CD4-positive, CD25-positive, alpha-beta regulatory T cell (primary cell): ENCODE data around the gene OXSR1. TPM values are rescaled to one million over a fixed set of nuclear protein-coding genes. Genes with fewer than 3 reads are reported as not detected.

Experiments used
- ATAC-seq, 2 donors: fragments of 150-1000 bp; cut with Tn5 transposase; one replicate each; pipeline ENCODE4 v1.10.0; 2021; ENCODE audit warnings: low read depth in 2 of 2, moderate number of reproducible peaks in 2 of 2, moderate library complexity in 1 of 2
- DNase-seq, 3 donors: peaks; one replicate each; pipeline versions ENCODE4 v3.0.0 to v3.0.0-alpha.2; 2012 to 2022; ENCODE audit warnings: mixed read lengths in 1 of 3
- H3K27ac ChIP-seq: one replicate; pipeline ENCODE4 v1.7.0; 2013; ENCODE audit warnings: mild to moderate bottlenecking, low read length; ENCODE audit not compliant: insufficient read depth, poor library complexity, severe bottlenecking
- H3K27me3 ChIP-seq: one replicate; pipeline ENCODE4 v1.7.0; 2013; ENCODE audit warnings: low read length; ENCODE audit not compliant: control insufficient read depth, insufficient read depth
- H3K36me3 ChIP-seq: one replicate; pipeline ENCODE4 v1.7.0; 2013; ENCODE audit warnings: mild to moderate bottlenecking, low read length, moderate library complexity; ENCODE audit not compliant: control insufficient read depth, insufficient read depth
- H3K4me1 ChIP-seq: 2 replicates; pipeline ENCODE4 v1.7.0; 2013; ENCODE audit warnings: mild to moderate bottlenecking, low read length; ENCODE audit not compliant: insufficient read depth, control insufficient read depth, poor library complexity, severe bottlenecking
- H3K4me3 ChIP-seq: one replicate; pipeline ENCODE4 v1.7.0; 2013; ENCODE audit warnings: low read depth, mild to moderate bottlenecking, low read length, moderate library complexity
- H3K9me3 ChIP-seq, 2 experiments: 1 replicate in 1 of 2; 2 replicates in 1 of 2; pipeline ENCODE4 v1.7.0; 2013; ENCODE audit warnings: low read length in 2 of 2, mild to moderate bottlenecking in 1 of 2, moderate library complexity in 1 of 2; ENCODE audit not compliant: control insufficient read depth in 2 of 2
- H3K27ac Mint-ChIP-seq, 3 donors: one replicate each; pipeline ENCODE4 v1.8.0; 2020 to 2022; ENCODE audit warnings: mild to moderate bottlenecking in 3 of 3, mixed read lengths in 3 of 3, moderate library complexity in 2 of 3
- H3K27me3 Mint-ChIP-seq: one replicate; pipeline ENCODE4 v1.8.0; 2022; ENCODE audit warnings: mild to moderate bottlenecking, mixed read lengths
- H3K36me3 Mint-ChIP-seq: one replicate; pipeline ENCODE4 v1.8.0; 2020; ENCODE audit warnings: mixed read lengths
- H3K4me1 Mint-ChIP-seq, 4 donors: one replicate each; pipeline ENCODE4 v1.8.0; 2020 to 2022; ENCODE audit warnings: mixed read lengths in 4 of 4, mild to moderate bottlenecking in 1 of 4
- H3K4me3 Mint-ChIP-seq, 4 donors: one replicate each; pipeline ENCODE4 v1.8.0; 2020 to 2022; ENCODE audit warnings: mild to moderate bottlenecking in 4 of 4, mixed read lengths in 4 of 4, moderate library complexity in 3 of 4
- H3K9me3 Mint-ChIP-seq, 7 donors: one replicate each; pipeline ENCODE4 v1.8.0; 2020 to 2022; ENCODE audit warnings: mixed read lengths in 7 of 7, mild to moderate bottlenecking in 3 of 7, moderate library complexity in 2 of 7
- polyA plus RNA-seq, 4 donors: library from polyadenylated mRNA; unstranded; fragments of 300-500 nt; fragmentation: Illumina TruSeq; gene quantifications; one replicate each; pipeline ENCODE4 v1.2.3, GENCODE V29; 2021
- total RNA-seq: library from RNA; stranded (reverse); gene quantifications from one replicate; pipeline ENCODE4 v1.2.3, GENCODE V29; 2022

The OXSR1 gene
- total and polyA plus RNA-seq, 5 donors from 2014 or later, result 12.6 to 62.3 (median 17.3) TPM

GRCh38 chr3:38119248-38119544 is 46.1 kb upstream of the OXSR1 start:
- Histone ChIP-seq H3K27me3 (no peaks in the 10 kb centered on the region), H3K4me3 (no peak overlapping the region), H3K27ac (no peak overlapping the region), H3K36me3 (peaks cover 33% of the 10 kb centered on the region), H3K9me3 (no peaks in the 10 kb centered on the region), H3K4me1 (no peaks in the 10 kb centered on the region)
- Mint-ChIP-seq H3K4me3 (no peak overlapping the region), H3K4me1 (peaks cover 0 to 19% (median 7%) of the 10 kb centered on the region in 4 donors), H3K9me3 (no peaks in the 10 kb centered on the region), H3K36me3 (peaks cover 13% of the 10 kb centered on the region), H3K27ac (peak overlapping the region in 2 of 3 donors; percentile 29 to 62), H3K27me3 (no peaks in the 10 kb centered on the region)
- DNase-seq, result no peak
- no peak for ATAC-seq

DNA sequence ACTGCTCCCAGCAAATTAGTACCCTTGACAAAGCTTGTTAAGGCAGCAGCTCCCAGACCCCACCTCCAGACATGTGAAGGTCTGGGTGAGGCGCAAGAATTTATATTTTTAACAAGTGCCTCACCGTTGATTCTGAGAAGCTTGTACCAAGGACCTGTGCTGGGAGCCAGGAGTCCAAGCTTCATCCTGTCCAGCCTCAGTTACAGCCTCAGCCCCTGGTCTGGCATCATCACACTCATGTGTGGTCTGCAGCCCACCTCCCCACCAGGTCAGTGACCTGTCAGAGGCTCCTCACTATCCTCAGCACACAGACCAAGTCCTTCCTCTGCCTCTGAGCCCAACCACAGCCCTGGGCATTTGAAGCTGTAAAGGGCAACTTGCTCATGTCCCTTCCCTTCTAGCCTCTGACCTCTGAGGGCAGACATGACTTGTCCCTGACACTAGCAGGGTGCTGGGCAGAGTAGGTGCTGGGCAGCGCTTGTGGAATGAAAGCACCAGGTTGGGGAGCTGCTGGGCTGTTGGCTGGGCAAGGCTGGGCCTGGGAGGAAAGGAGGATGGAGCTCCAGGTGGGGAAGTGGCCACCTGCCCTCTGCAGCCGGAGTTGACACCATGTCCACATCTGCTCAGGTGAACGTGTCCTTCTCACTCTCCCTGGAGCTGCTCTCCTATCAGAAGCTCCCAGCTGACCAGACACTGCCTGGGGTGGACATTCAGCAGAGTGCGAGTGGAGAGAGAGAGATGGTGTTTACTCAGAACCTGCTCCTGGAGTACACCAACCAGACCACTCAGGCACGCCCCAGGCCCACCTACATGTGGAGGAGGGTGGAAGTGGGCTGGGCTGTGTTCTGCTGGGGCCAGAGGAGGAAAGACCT is 45.3 kb upstream of the OXSR1 start:
- H3K27ac ChIP-seq, result no peak overlapping the region
- no peak for DNase-seq
- H3K27ac Mint-ChIP-seq, result peak overlapping the region in 1 of 3 donors; percentile 52

DNA sequence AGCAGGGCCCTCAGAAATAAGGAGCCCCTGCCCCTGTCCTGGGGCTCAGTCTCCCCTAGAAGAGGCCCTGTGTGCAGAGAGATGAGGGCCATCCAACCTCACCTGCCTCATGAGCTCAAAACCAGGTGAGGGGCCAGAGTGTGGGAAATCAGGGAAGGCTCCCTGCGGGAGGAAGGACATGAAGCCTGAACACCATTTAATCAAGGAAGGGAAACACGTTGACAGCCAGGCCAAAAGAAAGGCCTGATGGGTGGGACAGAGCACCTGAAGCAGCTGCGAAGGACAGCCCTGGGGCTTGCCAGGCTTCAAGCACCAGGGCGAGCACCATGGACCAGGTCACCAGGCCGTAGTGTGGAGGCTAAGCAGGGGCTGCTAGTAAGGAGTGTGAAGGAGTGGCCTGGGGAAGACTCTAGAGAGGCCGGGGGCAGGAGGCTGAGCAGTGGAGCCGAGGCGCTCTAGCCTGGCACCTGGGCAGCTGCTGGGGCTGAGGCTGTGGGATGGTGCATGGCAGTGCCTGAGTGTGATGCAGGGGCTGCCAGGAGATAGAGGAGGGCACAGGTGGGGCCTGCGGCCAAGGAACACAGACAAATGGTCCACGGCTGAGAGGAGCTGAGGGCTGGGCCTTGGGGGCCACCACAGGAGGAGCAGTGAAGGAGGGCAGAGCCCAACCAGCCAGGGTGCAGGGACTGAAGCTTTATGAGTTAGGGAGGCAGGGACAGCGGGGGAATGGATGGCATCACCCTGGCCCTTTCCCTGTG is 44.5 kb upstream of the OXSR1 start:
- H3K36me3 ChIP-seq, result peaks cover 50% of the 10 kb centered on the region
- no peak overlapping the region for H3K4me3 ChIP-seq
- H3K27ac ChIP-seq, result no peak overlapping the region
- H3K4me1 ChIP-seq, result no peaks in the 10 kb centered on the region
- no peak for ATAC-seq
- H3K27ac Mint-ChIP-seq, result peak overlapping the region in 1 of 3 donors; percentile 52
- no peaks in the 10 kb centered on the region for H3K9me3 Mint-ChIP-seq
- H3K9me3 ChIP-seq, result no peaks in the 10 kb centered on the region
- H3K27me3 Mint-ChIP-seq, result no peaks in the 10 kb centered on the region
- no peaks in the 10 kb centered on the region for H3K27me3 ChIP-seq
- peak overlapping the region in 1 of 4 donors; percentile 24 for H3K4me3 Mint-ChIP-seq
- no peak for DNase-seq
- peaks cover 26% of the 10 kb centered on the region for H3K36me3 Mint-ChIP-seq
- peaks cover 0 to 23% (median 9%) of the 10 kb centered on the region in 4 donors for H3K4me1 Mint-ChIP-seq

More for the DNA sequence above, 45.3 kb upstream of the OXSR1 start:
- H3K27me3 Mint-ChIP-seq, result no peaks in the 10 kb centered on the region
- peaks cover 18% of the 10 kb centered on the region for H3K36me3 Mint-ChIP-seq
- H3K4me1 Mint-ChIP-seq, result peaks cover 0 to 23% (median 9%) of the 10 kb centered on the region in 4 donors
- no peak overlapping the region for H3K4me3 ChIP-seq
- H3K4me1 ChIP-seq, result no peaks in the 10 kb centered on the region
- H3K9me3 Mint-ChIP-seq, result no peaks in the 10 kb centered on the region
- H3K9me3 ChIP-seq, result no peaks in the 10 kb centered on the region
- H3K36me3 ChIP-seq, result peaks cover 42% of the 10 kb centered on the region
- ATAC-seq, result no peak
- H3K4me3 Mint-ChIP-seq, result no peak overlapping the region
- no peaks in the 10 kb centered on the region for H3K27me3 ChIP-seq

GRCh38 chr3:38121451-38121831 is 43.9 kb upstream of the OXSR1 start:
- Histone ChIP-seq H3K9me3 (no peaks in the 10 kb centered on the region), H3K27ac (no peak overlapping the region), H3K27me3 (no peaks in the 10 kb centered on the region), H3K4me1 (no peaks in the 10 kb centered on the region), H3K36me3 (peaks cover 56% of the 10 kb centered on the region), H3K4me3 (no peak overlapping the region)
- no peak for DNase-seq
- H3K36me3 Mint-ChIP-seq, result peaks cover 27% of the 10 kb centered on the region
- no peak for ATAC-seq
- H3K4me1 Mint-ChIP-seq, result peaks cover 0 to 24% (median 9%) of the 10 kb centered on the region in 4 donors
- no peak overlapping the region for H3K4me3 Mint-ChIP-seq
- H3K9me3 Mint-ChIP-seq, result no peaks in the 10 kb centered on the region
- no peak overlapping the region for H3K27ac Mint-ChIP-seq
- no peaks in the 10 kb centered on the region for H3K27me3 Mint-ChIP-seq

DNA sequence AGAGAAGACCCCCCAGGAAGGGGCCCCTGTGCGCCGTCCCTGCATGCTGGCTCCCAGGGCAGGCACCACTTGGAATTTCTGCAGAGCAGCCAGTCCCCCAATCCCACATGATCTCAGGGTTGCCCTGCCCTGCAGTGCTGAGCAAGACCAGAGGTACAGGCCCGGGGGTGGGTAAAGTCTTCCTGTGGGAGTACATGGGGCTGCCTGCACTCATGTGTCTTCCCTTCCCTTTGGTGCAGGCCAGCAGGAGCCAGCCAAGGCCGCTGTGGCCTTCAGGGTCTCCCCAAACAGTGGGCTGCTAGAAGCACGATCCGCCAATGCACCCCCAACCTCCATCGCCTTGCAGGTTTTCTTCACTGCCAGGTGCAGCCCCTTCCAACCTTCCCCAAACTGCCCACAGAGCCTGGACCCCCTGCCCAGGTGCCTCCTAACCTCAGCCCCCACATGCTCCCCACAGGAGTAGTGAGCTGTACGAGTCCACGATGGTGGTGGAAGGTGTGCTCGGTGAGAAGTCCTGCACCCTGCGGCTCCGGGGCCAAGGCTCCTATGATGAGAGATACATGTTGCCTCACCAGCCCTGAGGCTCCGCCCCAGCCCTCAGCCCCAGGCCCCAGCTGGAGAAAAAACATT is 43.4 kb upstream of the OXSR1 start:
- Histone ChIP-seq H3K9me3 (no peaks in the 10 kb centered on the region), H3K4me1 (no peaks in the 10 kb centered on the region), H3K27me3 (no peaks in the 10 kb centered on the region), H3K4me3 (no peak overlapping the region), H3K27ac (no peak overlapping the region), H3K36me3 (peaks cover 61% of the 10 kb centered on the region)
- H3K27ac Mint-ChIP-seq, result no peak overlapping the region
- DNase-seq, result no peak
- no peaks in the 10 kb centered on the region for H3K9me3 Mint-ChIP-seq
- H3K27me3 Mint-ChIP-seq, result no peaks in the 10 kb centered on the region
- peaks cover 28% of the 10 kb centered on the region for H3K36me3 Mint-ChIP-seq
- peaks cover 0 to 24% (median 9%) of the 10 kb centered on the region in 4 donors for H3K4me1 Mint-ChIP-seq
- H3K4me3 Mint-ChIP-seq, result no peak overlapping the region
- ATAC-seq, result no peak

- Mint-ChIP-seq H3K27ac (no peak overlapping the region), H3K27me3 (no peaks in the 10 kb centered on the region), H3K4me3 (no peak overlapping the region), H3K36me3 (peaks cover 35% of the 10 kb centered on the region), H3K4me1 (peaks cover 0 to 23% (median 11%) of the 10 kb centered on the region in 4 donors), H3K9me3 (no peaks in the 10 kb centered on the region)
- DNase-seq (no peak), ATAC-seq (no peak)
- Histone ChIP-seq H3K27ac (no peak overlapping the region), H3K27me3 (no peaks in the 10 kb centered on the region), H3K36me3 (peaks cover 70% of the 10 kb centered on the region), H3K4me3 (no peak overlapping the region), H3K4me1 (peaks cover 7% of the 10 kb centered on the region), H3K9me3 (no peaks in the 10 kb centered on the region)
Observed at GRCh38 chr3:38122712-38123290, 42.5 kb upstream of the OXSR1 start.

GRCh38 chr3:38124324-38125122 is 40.8 kb upstream of the OXSR1 start:
- DNase-seq (no peak), ATAC-seq (no peak)
- Mint-ChIP-seq H3K9me3 (no peaks in the 10 kb centered on the region), H3K27me3 (no peaks in the 10 kb centered on the region), H3K36me3 (peaks cover 41% of the 10 kb centered on the region), H3K27ac (no peak overlapping the region), H3K4me1 (peaks cover 0 to 15% (median 5%) of the 10 kb centered on the region in 4 donors), H3K4me3 (no peak overlapping the region)
- H3K27me3 ChIP-seq, result no peaks in the 10 kb centered on the region
- H3K9me3 ChIP-seq, result no peaks in the 10 kb centered on the region
- no peak overlapping the region for H3K4me3 ChIP-seq
- H3K36me3 ChIP-seq, result peaks cover 85% of the 10 kb centered on the region
- H3K4me1 ChIP-seq, result peaks cover 7% of the 10 kb centered on the region
- H3K27ac ChIP-seq, result no peak overlapping the region
